Thoracic aorta (tissue), 2 donors: ENCODE results near the gene GOLGA6L22. TPM values are rescaled to one million over a fixed set of nuclear protein-coding genes. Genes with fewer than 3 reads are reported as not detected.
"Not testable (repeated sequence)": the region's sequence is repeated elsewhere in the genome, so short reads cannot be mapped to it uniquely, and the experiment has no call there.

Experiments
- ATAC-seq: fragments of 150-250 bp; one replicate; pipeline ENCODE4 v1.8.0; 2017; ENCODE audit warnings: low read depth; ENCODE audit not compliant: insufficient number of reproducible peaks, low FRiP score
- DNase-seq: peaks from one replicate; pipeline ENCODE4 v3.0.0-alpha.2; 2020; ENCODE audit warnings: low spot score
- H3K27ac ChIP-seq, 2 donors: fragments of 200-600 bp; sonication (generic); 1 replicate in 1 of 2; 2 replicates in 1 of 2; pipeline ENCODE4 v1.5.1; 2016; ENCODE audit warnings: mild to moderate bottlenecking in 2 of 2, moderate library complexity in 2 of 2
- H3K27me3 ChIP-seq: fragments of 200-600 bp; sonication (generic); replicated peaks from 2 replicates; pipeline ENCODE4 v1.6.0; 2016; ENCODE audit warnings: mild to moderate bottlenecking; ENCODE audit not compliant: insufficient read depth
- H3K36me3 ChIP-seq: fragments of 200-600 bp; sonication (generic); one replicate; pipeline ENCODE4 v1.5.1; 2016
- H3K4me1 ChIP-seq, 2 donors: fragments of 200-600 bp; sonication (generic); 1 replicate in 1 of 2; 2 replicates in 1 of 2; pipeline versions ENCODE4 v1.5.1 to v1.6.0; 2016; ENCODE audit warnings: low read depth in 2 of 2, mild to moderate bottlenecking in 1 of 2; ENCODE audit not compliant: control insufficient read depth in 1 of 2
- H3K4me3 ChIP-seq: fragments of 200-600 bp; sonication (generic); 2 replicates; pipeline ENCODE4 v1.5.1; 2016; ENCODE audit warnings: mild to moderate bottlenecking
- H3K9me3 ChIP-seq: fragments of 200-600 bp; sonication (generic); 2 replicates; pipeline ENCODE4 v1.5.1; 2016
- total RNA-seq, 2 donors: library from RNA; depleted of rRNA; stranded (reverse); fragments of >200 nt; gene quantifications; one replicate each; pipeline versions ENCODE4 v1.1.0 to v1.2.3, GENCODE V29; 2016

Gene GOLGA6L22
- total RNA-seq, 2 donors from 2014 or later: not detected

DNA sequence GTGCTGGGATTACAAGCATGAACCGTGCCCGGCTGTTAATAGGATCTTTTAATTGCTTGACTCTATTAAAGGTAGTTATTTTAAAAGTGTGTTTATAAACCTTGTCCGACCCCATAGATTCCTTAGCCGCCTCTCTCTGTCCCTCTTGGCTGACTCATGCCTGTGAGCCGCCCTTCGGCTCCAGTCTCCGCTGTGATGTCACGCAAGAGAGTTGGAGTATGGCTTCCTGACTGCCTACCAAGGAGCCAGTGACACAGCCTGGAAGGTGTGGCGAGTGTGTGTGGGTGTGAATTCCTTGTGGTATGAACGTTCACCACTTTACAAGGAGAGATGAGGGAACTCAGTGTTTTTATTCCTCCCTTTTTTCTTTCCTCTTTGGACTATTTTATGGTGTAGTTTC lies 43.6 kb downstream of the GOLGA6L22 start:
- H3K27me3 ChIP-seq, DNase-seq, H3K36me3 ChIP-seq, ATAC-seq, H3K9me3 ChIP-seq, H3K27ac ChIP-seq, H3K4me3 ChIP-seq, H3K4me1 ChIP-seq: not testable (repeated sequence)

DNA sequence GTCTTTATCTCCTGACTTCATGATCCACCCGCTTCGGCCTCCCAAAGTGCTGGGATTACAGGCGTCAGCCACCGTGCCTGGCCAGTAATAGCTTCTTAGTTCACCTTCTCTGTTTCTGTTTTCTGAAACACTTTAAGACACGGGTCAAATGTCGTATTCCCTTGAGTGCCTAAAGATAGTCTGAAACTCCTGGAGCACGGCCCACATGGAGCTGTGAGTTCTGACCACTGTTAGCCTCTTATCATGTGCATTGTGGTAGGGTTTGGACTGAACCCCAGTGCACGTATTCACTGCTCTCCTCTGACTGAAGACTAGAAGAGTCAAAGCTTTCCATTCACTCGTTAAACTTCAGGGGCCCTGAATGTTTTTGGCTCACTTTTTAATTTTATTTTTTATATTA lies 48.3 kb downstream of the GOLGA6L22 start:
- not testable (repeated sequence) for H3K27me3 ChIP-seq, H3K36me3 ChIP-seq, H3K27ac ChIP-seq, H3K4me3 ChIP-seq, H3K4me1 ChIP-seq, ATAC-seq, DNase-seq, H3K9me3 ChIP-seq

DNA sequence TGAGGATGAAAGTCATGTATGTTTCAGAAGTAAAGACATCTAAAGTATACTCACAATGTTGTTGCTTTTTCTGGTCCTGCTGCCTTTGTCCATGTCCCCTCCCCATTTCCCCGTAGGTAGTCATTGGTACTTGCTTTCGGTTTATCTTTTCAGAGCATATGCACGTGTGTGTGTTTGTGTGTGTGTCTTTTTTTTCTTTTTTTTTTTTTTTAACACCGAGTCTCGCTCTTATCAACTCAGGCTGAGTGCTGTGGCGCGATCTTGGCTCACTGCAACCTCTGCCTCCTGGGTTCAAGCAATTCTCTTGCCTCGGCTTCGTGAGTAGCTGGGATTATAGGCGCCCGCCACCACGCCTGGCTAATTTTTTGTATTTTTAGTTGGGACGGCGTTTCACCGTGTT lies 57.4 kb downstream of the GOLGA6L22 start:
- H3K4me1 ChIP-seq, H3K36me3 ChIP-seq, H3K27ac ChIP-seq, ATAC-seq, H3K9me3 ChIP-seq, DNase-seq, H3K27me3 ChIP-seq, H3K4me3 ChIP-seq: not testable (repeated sequence)
